ENCODE data around the gene OBSCN. TPM values are rescaled to one million over a fixed set of nuclear protein-coding genes. Genes with fewer than 3 reads are reported as not detected.
"Not testable (repeated sequence)": the region's sequence is repeated elsewhere in the genome, so short reads cannot be mapped to it uniquely, and the experiment has no call there.

The OBSCN gene
- total RNA-seq, 1 experiment from 2014 or later: 29.1 TPM

DNA sequence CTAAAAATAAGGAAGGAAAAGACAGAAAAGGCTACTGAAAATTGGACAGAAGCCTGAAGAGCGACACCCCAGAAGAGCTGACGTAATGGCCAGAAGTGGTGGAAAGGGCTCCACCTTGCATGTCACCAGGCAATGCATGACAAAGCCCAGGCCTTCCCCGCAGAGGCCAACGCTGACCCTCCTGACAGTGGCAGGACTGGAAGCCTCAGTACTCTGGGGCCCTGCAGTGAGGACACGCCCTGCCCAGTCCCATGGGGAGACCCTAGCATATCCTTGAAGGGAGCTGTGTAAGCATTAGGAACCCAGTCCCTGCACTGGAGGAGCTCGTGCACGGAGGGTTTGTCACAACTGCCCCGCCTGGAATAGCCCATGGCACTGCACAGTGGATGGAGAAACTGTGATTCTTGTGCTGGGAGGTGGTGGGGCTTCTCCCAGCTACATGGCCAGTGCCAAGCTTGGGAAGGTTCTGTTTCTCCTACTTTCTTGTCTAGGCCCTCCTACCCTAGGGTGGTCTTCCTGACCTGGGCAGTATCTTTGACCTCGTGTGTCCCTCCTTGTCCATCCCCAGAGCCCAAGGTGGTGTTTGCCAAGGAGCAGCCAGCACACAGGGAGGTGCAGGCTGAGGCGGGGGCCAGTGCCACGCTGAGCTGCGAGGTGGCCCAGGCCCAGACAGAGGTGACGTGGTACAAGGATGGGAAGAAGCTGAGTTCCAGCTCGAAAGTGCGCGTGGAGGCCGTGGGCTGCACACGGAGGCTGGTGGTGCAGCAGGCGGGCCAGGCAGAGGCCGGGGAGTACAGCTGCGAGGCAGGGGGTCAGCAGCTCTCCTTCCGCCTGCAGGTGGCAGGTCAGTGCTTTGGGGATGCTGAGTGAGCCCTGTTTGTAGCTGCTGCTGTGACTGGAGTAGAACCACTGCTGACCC is 60.4 kb downstream of the OBSCN start:
- Histone ChIP-seq H3K4me2 (ENCODE audit: low read length) (no peak overlapping the region), H3K27me3 (ENCODE audit: low read length) (no peaks in the 10 kb centered on the region), H3F3A (ENCODE audit: low read length, unreplicated experiment) (no peaks in the 10 kb centered on the region), H3K4me1 (ENCODE audit: insufficient read depth, low read length) (no peaks in the 10 kb centered on the region), H2AFZ (ENCODE audit: low read length) (no peak overlapping the region), H3K36me3 (ENCODE audit: low read depth, low read length) (no peaks in the 10 kb centered on the region), H4K20me1 (ENCODE audit: low read length) (no peaks in the 10 kb centered on the region), H3K27ac (ENCODE audit: low read length) (no peak overlapping the region), H3K79me2 (ENCODE audit: low read length) (no peaks in the 10 kb centered on the region), H3K4me3 (ENCODE audit: low read length) (no peak overlapping the region), H3K9me3 (ENCODE audit: low read length) (no peaks in the 10 kb centered on the region), H3K9ac (ENCODE audit: low read length) (no peak overlapping the region), H3K9me2 (replicated peaks; ENCODE audit: low read length) (no peaks in the 10 kb centered on the region)
- POLR2A ChIA-PET (ENCODE audit: unreplicated experiment): no interaction called here
- DNase-seq (no peak), ATAC-seq (no peak)
- intact Hi-C loops (cut with micrococcal nuclease): loop anchor here (5.0 kb wide), 1 partner anchor 189 kb away; a partner anchor contains a TSS
- CTCF ChIA-PET: no interaction called here
- TF ChIP-seq CTCF (conservative IDR thresholded peaks at IDR 0.05; ENCODE audit: low read depth, low read length) (peak; percentile 19; the same call in 1 of the 2 replicates), EZH2phosphoT487 (IDR thresholded peaks at IDR 0.05; ENCODE audit: borderline replicate concordance, low read length) (no peak)
- BruUV-seq (replicated peaks): no TSS peak

DNA sequence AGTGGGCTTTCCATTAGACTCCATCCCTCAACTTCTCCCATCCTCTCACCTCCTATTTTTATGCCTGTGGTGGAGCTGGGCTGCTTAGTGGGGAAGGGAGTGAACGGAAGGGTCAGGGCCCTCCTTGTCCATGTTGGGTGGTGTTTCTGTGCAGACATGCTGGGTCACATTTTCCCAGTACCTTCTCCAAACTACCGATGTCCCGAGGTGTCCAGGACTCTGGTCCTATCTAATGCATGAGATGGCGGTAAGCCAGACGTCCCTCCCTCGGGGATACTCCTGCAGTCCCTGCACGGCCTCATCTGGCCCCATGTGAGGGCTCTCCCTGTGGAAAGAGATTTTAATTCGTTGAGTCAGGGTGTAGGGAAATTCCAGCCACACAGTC is 61.0 kb downstream of the OBSCN start:
- ATAC-seq (no peak), DNase-seq (no peak)
- H3K27me3 ChIP-seq (ENCODE audit: low read length): no peaks in the 10 kb centered on the region
- intact Hi-C loops (cut with micrococcal nuclease): loop anchor here (5.0 kb wide), 1 partner anchor 188 kb away; a partner anchor contains a TSS
- H3K9me3 ChIP-seq (ENCODE audit: low read length): no peaks in the 10 kb centered on the region
- no peaks in the 10 kb centered on the region for H4K20me1 ChIP-seq (ENCODE audit: low read length)
- no peaks in the 10 kb centered on the region for H3F3A ChIP-seq (ENCODE audit: low read length, unreplicated experiment)
- H3K27ac ChIP-seq (ENCODE audit: low read length): no peak overlapping the region
- H3K36me3 ChIP-seq (ENCODE audit: low read depth, low read length): no peaks in the 10 kb centered on the region
- no peak overlapping the region for H3K4me2 ChIP-seq (ENCODE audit: low read length)
- no peak overlapping the region for H2AFZ ChIP-seq (ENCODE audit: low read length)
- ChIA-PET POLR2A (ENCODE audit: unreplicated experiment) (no interaction called here), CTCF (no interaction called here)
- no peaks in the 10 kb centered on the region for H3K79me2 ChIP-seq (ENCODE audit: low read length)
- TF ChIP-seq EZH2phosphoT487 (IDR thresholded peaks at IDR 0.05; ENCODE audit: borderline replicate concordance, low read length) (no peak), CTCF (conservative IDR thresholded peaks at IDR 0.05; ENCODE audit: low read depth, low read length) (no peak), EZH2 (IDR thresholded peaks at IDR 0.05; ENCODE audit: low read length, unreplicated experiment) (no peak)
- H3K4me3 ChIP-seq (ENCODE audit: low read length): no peak overlapping the region
- no peaks in the 10 kb centered on the region for H3K9me2 ChIP-seq (replicated peaks; ENCODE audit: low read length)
- H3K4me1 ChIP-seq (ENCODE audit: insufficient read depth, low read length): no peaks in the 10 kb centered on the region
- no peak overlapping the region for H3K9ac ChIP-seq (ENCODE audit: low read length)
- no TSS peak for BruUV-seq (replicated peaks)

DNA sequence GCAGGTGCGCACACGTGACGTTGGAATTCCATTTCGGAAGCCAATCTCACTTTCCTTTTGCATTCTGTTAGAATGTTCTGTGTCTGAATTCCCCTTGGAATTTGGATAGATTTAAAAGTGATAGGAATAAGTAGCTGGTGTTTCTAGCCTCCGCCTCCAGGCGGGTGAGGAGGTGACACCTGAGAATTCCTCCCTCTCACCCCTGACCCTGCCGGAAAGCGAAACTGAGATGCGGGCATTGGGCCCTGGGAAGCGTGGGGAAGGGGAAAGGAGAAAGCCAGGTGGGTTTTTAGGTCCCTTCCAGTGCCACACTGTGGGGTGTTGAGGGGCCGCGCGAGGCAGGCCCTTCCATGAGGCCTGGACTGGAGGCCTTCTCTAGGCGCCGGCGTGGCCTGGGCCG is 61.6 kb downstream of the OBSCN start:
- H2AFZ ChIP-seq (ENCODE audit: low read length); H3F3A ChIP-seq (ENCODE audit: low read length, unreplicated experiment); ATAC-seq; H3K9me3 ChIP-seq (ENCODE audit: low read length); DNase-seq; H3K27me3 ChIP-seq (ENCODE audit: low read length); H4K20me1 ChIP-seq (ENCODE audit: low read length); H3K4me3 ChIP-seq (ENCODE audit: low read length); H3K9ac ChIP-seq (ENCODE audit: low read length); H3K36me3 ChIP-seq (ENCODE audit: low read depth, low read length); POLR2A ChIA-PET (ENCODE audit: unreplicated experiment); H3K4me1 ChIP-seq (ENCODE audit: insufficient read depth, low read length); BruUV-seq (replicated peaks); H3K4me2 ChIP-seq (ENCODE audit: low read length); H3K9me2 ChIP-seq (replicated peaks; ENCODE audit: low read length); H3K27ac ChIP-seq (ENCODE audit: low read length); H3K79me2 ChIP-seq (ENCODE audit: low read length): not testable (repeated sequence)
- intact Hi-C loops (cut with micrococcal nuclease): loop anchor here (5.0 kb wide), 1 partner anchor 188 kb away; a partner anchor contains a TSS
- CTCF ChIA-PET: interaction anchor here (0.6 kb wide), 1 partner anchor 20 kb away, joined by 7 read pairs; no protein-coding TSS in a partner anchor

All from PC-3 (cell line).